ENCODE measurements around the gene MIER2.

DNA sequence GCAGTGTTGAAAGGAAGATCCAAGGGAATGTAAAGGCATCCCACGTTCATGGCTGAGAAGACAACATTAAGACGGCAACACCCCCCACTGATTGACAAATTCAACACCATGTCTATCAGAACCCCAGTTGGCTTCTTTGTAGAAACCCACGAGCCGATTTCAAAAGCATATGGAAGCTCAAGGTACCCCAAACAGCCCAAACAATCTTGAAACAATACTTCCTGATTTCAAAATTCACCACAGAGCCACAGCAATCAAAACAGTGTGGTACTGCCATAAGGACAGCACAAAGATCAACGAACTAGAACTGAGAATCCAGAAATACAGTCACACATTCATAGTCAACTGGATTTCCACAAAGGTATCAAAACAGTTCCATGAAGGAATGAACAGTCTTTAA, 6.2 kb downstream of the MIER2 start:
- no peak for TF ChIP-seq CHD2 (IDR thresholded peaks at IDR 0.05; ENCODE audit: low read length, partially characterized antibody)
- TF ChIP-seq CTCF (IDR thresholded peaks at IDR 0.05) = no peak
- no peak for TF ChIP-seq POLR2AphosphoS5 (IDR thresholded peaks at IDR 0.05; ENCODE audit: low read depth, low read length)
- TF ChIP-seq JUND (IDR thresholded peaks at IDR 0.05) = no peak
- no peak for TF ChIP-seq SIN3A (IDR thresholded peaks at IDR 0.05; ENCODE audit: borderline replicate concordance, low read depth, low read length)
- TF ChIP-seq, protein P1, sequence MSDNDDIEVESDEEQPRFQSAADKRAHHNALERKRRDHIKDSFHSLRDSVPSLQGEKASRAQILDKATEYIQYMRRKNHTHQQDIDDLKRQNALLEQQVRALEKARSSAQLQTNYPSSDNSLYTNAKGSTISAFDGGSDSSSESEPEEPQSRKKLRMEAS (IDR thresholded peaks at IDR 0.05; ENCODE audit: low read depth) = no peak
- TF ChIP-seq USF2 (IDR thresholded peaks at IDR 0.05; ENCODE audit: borderline replicate concordance, low read depth, low read length) = no peak
- TF ChIP-seq RAD21 (IDR thresholded peaks at IDR 0.05; ENCODE audit: low read length) = no peak
- TF ChIP-seq GABPA (IDR thresholded peaks at IDR 0.05; ENCODE audit: low read depth) = no peak
